ENCODE measurements around the gene FOLR2.

DNA sequence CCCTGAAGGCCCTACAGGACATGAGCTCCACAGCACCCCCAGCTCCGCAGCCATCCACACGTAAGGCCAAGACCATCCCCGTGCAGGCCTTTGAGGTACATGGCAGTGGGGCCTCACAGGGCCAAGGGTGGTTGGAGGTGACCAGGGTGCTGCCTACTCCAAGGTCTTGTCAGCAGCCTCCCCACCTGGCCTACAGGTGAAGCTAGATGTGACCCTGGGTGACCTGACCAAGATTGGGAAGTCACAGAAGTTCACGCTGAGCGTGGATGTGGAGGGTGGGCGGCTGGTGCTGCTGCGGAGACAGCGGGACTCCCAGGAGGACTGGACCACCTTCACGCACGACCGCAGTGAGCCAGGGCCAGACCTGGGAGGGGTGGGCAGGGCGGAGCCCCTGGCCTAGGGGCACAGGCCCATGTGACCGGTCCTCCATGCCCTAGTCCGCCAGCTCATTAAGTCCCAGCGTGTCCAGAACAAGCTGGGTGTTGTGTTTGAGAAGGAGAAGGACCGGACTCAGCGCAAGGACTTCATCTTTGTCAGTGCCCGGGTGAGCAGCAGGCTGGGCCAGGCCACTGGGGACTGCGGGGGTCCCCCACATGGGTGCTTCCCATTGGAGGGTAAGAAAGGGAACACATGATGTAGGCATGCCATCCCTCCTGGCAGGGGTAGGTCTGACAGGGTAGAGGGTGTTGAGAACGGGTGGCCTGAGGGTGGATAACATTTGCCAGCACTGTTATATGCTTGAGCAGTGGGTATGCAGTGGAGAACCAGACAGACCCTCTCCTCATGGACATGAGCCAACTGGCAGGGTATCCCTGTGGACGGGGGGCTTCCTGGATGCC is 13.6 kb downstream of the FOLR2 start:
- no peak for TF ChIP-seq POLR2A (IDR thresholded peaks at IDR 0.05)
- TF ChIP-seq, protein P1, sequence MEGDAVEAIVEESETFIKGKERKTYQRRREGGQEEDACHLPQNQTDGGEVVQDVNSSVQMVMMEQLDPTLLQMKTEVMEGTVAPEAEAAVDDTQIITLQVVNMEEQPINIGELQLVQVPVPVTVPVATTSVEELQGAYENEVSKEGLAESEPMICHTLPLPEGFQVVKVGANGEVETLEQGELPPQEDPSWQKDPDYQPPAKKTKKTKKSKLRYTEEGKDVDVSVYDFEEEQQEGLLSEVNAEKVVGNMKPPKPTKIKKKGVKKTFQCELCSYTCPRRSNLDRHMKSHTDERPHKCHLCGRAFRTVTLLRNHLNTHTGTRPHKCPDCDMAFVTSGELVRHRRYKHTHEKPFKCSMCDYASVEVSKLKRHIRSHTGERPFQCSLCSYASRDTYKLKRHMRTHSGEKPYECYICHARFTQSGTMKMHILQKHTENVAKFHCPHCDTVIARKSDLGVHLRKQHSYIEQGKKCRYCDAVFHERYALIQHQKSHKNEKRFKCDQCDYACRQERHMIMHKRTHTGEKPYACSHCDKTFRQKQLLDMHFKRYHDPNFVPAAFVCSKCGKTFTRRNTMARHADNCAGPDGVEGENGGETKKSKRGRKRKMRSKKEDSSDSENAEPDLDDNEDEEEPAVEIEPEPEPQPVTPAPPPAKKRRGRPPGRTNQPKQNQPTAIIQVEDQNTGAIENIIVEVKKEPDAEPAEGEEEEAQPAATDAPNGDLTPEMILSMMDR (IDR thresholded peaks at IDR 0.05 in 4 of 5, conservative IDR thresholded peaks at IDR 0.05 in 1 of 5), result no peak

All from gastrocnemius medialis (tissue), 4 donors.